HCT116 (cell line): ENCODE measurements around the gene L1CAM. TPM values are rescaled to one million over a fixed set of nuclear protein-coding genes. Genes with fewer than 3 reads are reported as not detected.

Source experiments
- ATAC-seq: fragments of 200-7000 bp; cut with Tn5 transposase; 2 replicates; pipeline ENCODE4 v1.9.1; 2020; ENCODE audit warnings: mild to moderate bottlenecking, moderate library complexity
- BruUV-seq: library from RNA; stranded (reverse); fragments of 400-500 nt; replicated peaks from 2 replicates; lab custom pipeline; 2021; lab: Mats Ljungman, UMichigan
- CTCF ChIA-PET: fragments of 300-600 bp; sonication (Branson Sonifier 250); formaldehyde crosslinking; loops from one replicate; lab custom pipeline; 2021; ENCODE audit warnings: antibody characterized with exemption; lab: Charles Lee
- POLR2A ChIA-PET: fragments of 300-600, 350-600 bp; sonication (Branson Sonifier 250); formaldehyde crosslinking; loops from one replicate; lab custom pipeline; 2021; ENCODE audit warnings: antibody characterized with exemption; lab: Charles Lee
- RAD21 ChIA-PET, 2 experiments: fragments of 300-600 bp; sonication (Branson Sonifier 250); formaldehyde crosslinking; loops; one replicate each; lab custom pipeline; 2023; ENCODE audit warnings: low total read pairs in 2 of 2; ENCODE audit not compliant: uncharacterized antibody in 2 of 2, unreplicated experiment in 2 of 2, low non-redundant PET in 1 of 2; lab: Charles Lee
- DNase-seq: peaks from one replicate; pipeline ENCODE4 v3.0.0-alpha.2; 2010; ENCODE audit warnings: low read depth, low spot score
- H2AFZ ChIP-seq: fragments of 200-600 bp; shearing (Covaris generic), sonication (generic); 2 replicates; pipeline ENCODE4 v1.6.1; 2017; ENCODE audit warnings: low read depth, mixed run types, mixed read lengths, antibody characterized with exemption, low read length; ENCODE audit not compliant: poor library complexity, severe bottlenecking
- H3K27ac ChIP-seq: 2 replicates; pipeline ENCODE4 v1.5.1; 2012; ENCODE audit warnings: low read depth, low read length
- H3K27me3 ChIP-seq: fragments of 200-600 bp; sonication (generic); 2 replicates; pipeline ENCODE4 v1.6.1; 2016; ENCODE audit warnings: mixed run types, low read length, mixed read lengths; ENCODE audit not compliant: insufficient read depth
- H3K36me3 ChIP-seq, 2 experiments: fragments of 200-500 bp in 1 of 2; fragments of 200-600 bp in 1 of 2; sonication (Bioruptor generic) in 1 of 2; sonication (generic) in 1 of 2; 2 replicates each; pipeline versions ENCODE4 v1.5.1 to v1.6.1; 2014 to 2016; ENCODE audit warnings: low read length in 2 of 2, inconsistent platforms in 1 of 2, mixed read lengths in 1 of 2, mixed run types in 1 of 2; ENCODE audit not compliant: insufficient read depth in 2 of 2, control insufficient read depth in 1 of 2
- H3K4me1 ChIP-seq, 2 experiments: fragments of 200-600 bp in 1 of 2; sonication (generic) in 1 of 2; 2 replicates each; pipeline versions ENCODE4 v1.5.1 to v1.6.1; 2012 to 2017; ENCODE audit warnings: low read length in 2 of 2, inconsistent platforms in 1 of 2, mild to moderate bottlenecking in 1 of 2, mixed read lengths in 1 of 2, mixed run types in 1 of 2, moderate library complexity in 1 of 2; ENCODE audit not compliant: insufficient read depth in 2 of 2, control insufficient read depth in 1 of 2
- H3K4me2 ChIP-seq: fragments of 200-600 bp; sonication (generic); 2 replicates; pipeline ENCODE4 v1.6.1; 2017; ENCODE audit warnings: mixed run types, low read length, mixed read lengths
- H3K4me3 ChIP-seq, 2 experiments: fragments of 200-600 bp in 1 of 2; sonication (generic) in 1 of 2; replicated peaks in 1 of 2; 2 replicates each; pipeline ENCODE4 v1.5.1; 2011 to 2016; ENCODE audit warnings: low read length in 2 of 2, control low read depth in 1 of 2, low read depth in 1 of 2, mild to moderate bottlenecking in 1 of 2, mixed read lengths in 1 of 2, mixed run types in 1 of 2
- H3K79me2 ChIP-seq: fragments of 200-600 bp; sonication (generic); 2 replicates; pipeline ENCODE4 v1.6.1; 2017; ENCODE audit warnings: mild to moderate bottlenecking, mixed run types, low read length, moderate library complexity, mixed read lengths; ENCODE audit not compliant: insufficient read depth
- H3K9ac ChIP-seq: fragments of 200-600 bp; sonication (generic); 2 replicates; pipeline ENCODE4 v1.6.1; 2016; ENCODE audit warnings: low read length, mixed read lengths
- H3K9me2 ChIP-seq: fragments of 200-600 bp; sonication (generic), shearing (Covaris generic); 2 replicates; pipeline ENCODE4 v1.6.1; 2017; ENCODE audit warnings: mixed run types, mild to moderate bottlenecking, moderate library complexity; ENCODE audit not compliant: insufficient read depth
- H3K9me3 ChIP-seq, 2 experiments: fragments of 200-500 bp in 1 of 2; fragments of 200-600 bp in 1 of 2; sonication (Bioruptor generic) in 1 of 2; sonication (generic) in 1 of 2; 2 replicates each; pipeline ENCODE4 v1.6.1; 2014 to 2017; ENCODE audit warnings: low read length in 2 of 2, mixed read lengths in 2 of 2, inconsistent platforms in 1 of 2, low read depth in 1 of 2, mild to moderate bottlenecking in 1 of 2, mixed run types in 1 of 2, moderate library complexity in 1 of 2; ENCODE audit not compliant: control insufficient read depth in 1 of 2, insufficient read depth in 1 of 2
- H4K20me1 ChIP-seq: fragments of 200-600 bp; sonication (generic), shearing (Covaris generic); 2 replicates; pipeline ENCODE4 v1.6.1; 2017; ENCODE audit warnings: mixed run types, mild to moderate bottlenecking, moderate library complexity; ENCODE audit not compliant: insufficient read depth
- CBX3 ChIP-seq: IDR thresholded peaks from 2 replicates; pipeline ENCODE4 v1.6.1; 2012; ENCODE audit warnings: low read depth
- CTCF ChIP-seq, 3 experiments: fragments of 200-600 bp in 1 of 3; sonication (generic) in 1 of 3; IDR thresholded peaks in 2 of 3; conservative IDR thresholded peaks in 1 of 3; 2 replicates each; pipeline ENCODE4 v1.5.1; 2012 to 2017; ENCODE audit warnings: low read depth in 2 of 3, low read length in 2 of 3, antibody characterized with exemption in 1 of 3, borderline replicate concordance in 1 of 3, control low read depth in 1 of 3, mild to moderate bottlenecking in 1 of 3, mixed read lengths in 1 of 3, mixed run types in 1 of 3, moderate library complexity in 1 of 3; ENCODE audit not compliant: insufficient read depth in 1 of 3
- EGR1 ChIP-seq: IDR thresholded peaks from 2 replicates; pipeline ENCODE4 v1.6.1; 2012; ENCODE audit warnings: low read depth
- JUND ChIP-seq: IDR thresholded peaks from 2 replicates; pipeline ENCODE4 v1.6.1; 2012
- RAD21 ChIP-seq: IDR thresholded peaks from 2 replicates; pipeline ENCODE4 v1.6.1; 2012; ENCODE audit warnings: low read depth, mild to moderate bottlenecking
- REST ChIP-seq: IDR thresholded peaks from 2 replicates; pipeline ENCODE4 v1.6.1; 2012; ENCODE audit warnings: low read depth
- SIN3A ChIP-seq: IDR thresholded peaks from 2 replicates; pipeline ENCODE4 v1.6.1; 2012; ENCODE audit warnings: low read depth
- TCF7L2 ChIP-seq: IDR thresholded peaks from 2 replicates; pipeline ENCODE4 v1.7.0; 2011; ENCODE audit warnings: borderline replicate concordance, inconsistent platforms; ENCODE audit not compliant: insufficient read depth, insufficient read length; ENCODE audit errors: extremely low read depth
- YY1 ChIP-seq: IDR thresholded peaks from 2 replicates; pipeline ENCODE4 v1.6.1; 2011; ENCODE audit warnings: low read length, low read depth, moderate library complexity, mild to moderate bottlenecking; ENCODE audit not compliant: insufficient replicate concordance; ENCODE audit errors: extremely low read depth
- ZBTB33 ChIP-seq: IDR thresholded peaks from 2 replicates; pipeline ENCODE4 v1.6.1; 2011; ENCODE audit warnings: mild to moderate bottlenecking, low read length, moderate library complexity; ENCODE audit not compliant: insufficient replicate concordance; ENCODE audit errors: extremely low read depth
- ZFX ChIP-seq: fragments of 450-650 bp; IDR thresholded peaks from 2 replicates; pipeline ENCODE4 v1.6.1; 2017
- intact Hi-C: fragments of 100-400 bp; cut with micrococcal nuclease; formaldehyde crosslinking; loops from 2 replicates; pipeline ENCODE4 v1.10.0; 2022
- total RNA-seq: library from RNA; stranded (reverse); gene quantifications from one replicate; pipeline ENCODE4 v1.2.1, GENCODE V29; 2021; ENCODE audit not compliant: unreplicated experiment
- TF ChIP-seq, protein P1 (sequence below): IDR thresholded peaks from 2 replicates; pipeline ENCODE4 v1.6.1; 2012

The L1CAM gene
- total RNA-seq, 1 experiment from 2014 or later: 14.8 TPM

DNA sequence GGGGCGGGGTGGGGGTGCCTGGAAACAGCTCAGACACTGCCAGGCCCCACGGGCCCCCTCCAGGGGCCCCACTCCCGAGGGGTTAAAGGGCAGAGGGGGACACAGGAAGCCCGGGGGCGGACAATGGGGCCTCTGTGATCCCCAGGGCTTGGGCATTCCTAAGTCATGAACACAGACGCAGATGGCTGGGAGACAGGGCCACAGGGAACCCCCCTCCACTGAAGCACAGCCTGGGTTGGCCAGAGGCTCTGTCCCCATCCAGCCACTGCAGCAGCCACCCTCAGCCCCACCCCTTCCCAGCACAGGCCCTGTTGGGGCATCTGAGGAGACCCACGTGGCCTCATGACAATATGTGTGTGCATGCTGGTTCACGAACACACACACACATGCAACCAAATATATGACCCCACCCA, 3.9 kb downstream of the L1CAM start (continued):
- TF ChIP-seq REST (no peak), SIN3A (no peak), EGR1 (no peak), CBX3 (no peak), CTCF (IDR thresholded peaks at IDR 0.05 in 2 of 3, conservative IDR thresholded peaks at IDR 0.05 in 1 of 3; ENCODE audit: borderline replicate concordance in 1 of 3, insufficient read depth in 1 of 3, low read depth in 2 of 3, low read length in 2 of 3) (no peak)

DNA sequence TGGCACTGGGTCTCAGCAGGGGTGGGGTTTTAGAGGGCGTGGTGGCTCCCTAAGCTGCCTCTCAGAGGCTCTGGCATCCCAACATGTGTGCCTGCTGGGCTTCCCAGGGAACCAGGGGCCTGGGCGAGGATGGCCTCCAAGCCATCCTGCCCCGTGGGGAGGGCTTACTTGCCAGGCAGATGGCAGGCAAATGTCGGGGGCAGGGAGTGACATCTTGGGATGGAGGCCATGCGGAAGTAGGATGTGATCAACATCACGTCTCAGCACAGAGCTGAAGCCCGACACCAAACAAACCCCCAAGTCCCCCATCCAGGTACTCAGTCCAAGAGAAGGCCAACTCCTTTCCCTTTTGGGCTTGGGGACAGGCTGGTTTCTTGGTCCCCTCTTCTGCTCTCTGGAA, 4.7 kb downstream of the L1CAM start:
- Histone ChIP-seq H3K9me3 (no peaks in the 10 kb centered on the region), H3K9me2 (no peaks in the 10 kb centered on the region), H2AFZ (no peak overlapping the region), H3K79me2 (no peaks in the 10 kb centered on the region), H3K4me1 (peaks cover 8 to 33% of the 10 kb centered on the region in 2 experiments), H4K20me1 (no peaks in the 10 kb centered on the region), H3K27me3 (no peaks in the 10 kb centered on the region), H3K36me3 (no peaks in the 10 kb centered on the region), H3K27ac (no peak overlapping the region), H3K4me2 (no peak overlapping the region), H3K9ac (no peak overlapping the region), H3K4me3 (no peak overlapping the region)
- no peak for DNase-seq
- intact Hi-C loops: no loop called here
- TF ChIP-seq ZFX: no peak
- no peak for TF ChIP-seq JUND
- TF ChIP-seq TCF7L2: no peak
- TF ChIP-seq RAD21: no peak
- TF ChIP-seq ZBTB33: no peak
- no peak for TF ChIP-seq SIN3A
- TF ChIP-seq, protein P1, sequence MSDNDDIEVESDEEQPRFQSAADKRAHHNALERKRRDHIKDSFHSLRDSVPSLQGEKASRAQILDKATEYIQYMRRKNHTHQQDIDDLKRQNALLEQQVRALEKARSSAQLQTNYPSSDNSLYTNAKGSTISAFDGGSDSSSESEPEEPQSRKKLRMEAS: no peak
- no peak for TF ChIP-seq CBX3
- no peak for TF ChIP-seq REST
- TF ChIP-seq YY1: no peak
- ChIA-PET RAD21 (no interaction called here), POLR2A (no interaction called here), CTCF (no interaction called here)
- no TSS peak for BruUV-seq
- ATAC-seq: no peak
